ENCODE data around the gene COL1A2.

The COL1A2 gene

GRCh38 chr7:94441138-94441537, 46.4 kb downstream of the COL1A2 start:
- no peaks in the 10 kb centered on the region for H3K36me3 ChIP-seq
- peaks cover 7% of the 10 kb centered on the region for H3K27me3 ChIP-seq
- DNase-seq = no peak
- TF ChIP-seq CTCF (IDR thresholded peaks at IDR 0.05; ENCODE audit: low read depth, low read length) = no peak
- no peak overlapping the region for H3K4me3 ChIP-seq (ENCODE audit: low read depth, low read length)
- H3K4me1 ChIP-seq = peaks cover 6% of the 10 kb centered on the region
- no peaks in the 10 kb centered on the region for H3K9me3 ChIP-seq

GRCh38 chr7:94442639-94443038, 47.9 kb downstream of the COL1A2 start:
- H3K4me3 ChIP-seq (ENCODE audit: low read depth, low read length) = no peak overlapping the region
- DNase-seq = no peak
- H3K4me1 ChIP-seq = no peaks in the 10 kb centered on the region
- no peaks in the 10 kb centered on the region for H3K36me3 ChIP-seq
- peaks cover 7% of the 10 kb centered on the region for H3K27me3 ChIP-seq
- no peak for TF ChIP-seq CTCF (IDR thresholded peaks at IDR 0.05; ENCODE audit: low read depth, low read length)
- no peaks in the 10 kb centered on the region for H3K9me3 ChIP-seq

GRCh38 chr7:94444813-94445212, 50.1 kb downstream of the COL1A2 start:
- no peaks in the 10 kb centered on the region for H3K4me1 ChIP-seq
- no peak for TF ChIP-seq CTCF (IDR thresholded peaks at IDR 0.05; ENCODE audit: low read depth, low read length)
- H3K36me3 ChIP-seq = no peaks in the 10 kb centered on the region
- peaks cover 7% of the 10 kb centered on the region for H3K27me3 ChIP-seq
- no peaks in the 10 kb centered on the region for H3K9me3 ChIP-seq
- no peak for DNase-seq
- no peak overlapping the region for H3K4me3 ChIP-seq (ENCODE audit: low read depth, low read length)

- TF ChIP-seq CTCF (IDR thresholded peaks at IDR 0.05; ENCODE audit: low read depth, low read length) = no peak
- Histone ChIP-seq H3K9me3 (no peaks in the 10 kb centered on the region), H3K4me3 (ENCODE audit: low read depth, low read length) (no peak overlapping the region), H3K36me3 (no peaks in the 10 kb centered on the region), H3K27me3 (peaks cover 7% of the 10 kb centered on the region), H3K4me1 (no peaks in the 10 kb centered on the region)
- DNase-seq = no peak
Observed at GRCh38 chr7:94445696-94446194, 51.0 kb downstream of the COL1A2 start.

- Histone ChIP-seq H3K36me3 (no peaks in the 10 kb centered on the region), H3K4me3 (ENCODE audit: low read depth, low read length) (no peak overlapping the region), H3K4me1 (no peaks in the 10 kb centered on the region), H3K27me3 (peaks cover 7% of the 10 kb centered on the region), H3K9me3 (no peaks in the 10 kb centered on the region)
- no peak for DNase-seq
- no peak for TF ChIP-seq CTCF (IDR thresholded peaks at IDR 0.05; ENCODE audit: low read depth, low read length)
Observed at GRCh38 chr7:94446308-94446707, 51.6 kb downstream of the COL1A2 start.

- TF ChIP-seq CTCF (IDR thresholded peaks at IDR 0.05; ENCODE audit: low read depth, low read length) = peak; percentile 64
- no peak overlapping the region for H3K4me3 ChIP-seq (ENCODE audit: low read depth, low read length)
- peaks cover 3% of the 10 kb centered on the region; the same call in 1 of the 2 replicates for H3K27me3 ChIP-seq
- DNase-seq = no peak
- H3K36me3 ChIP-seq = no peaks in the 10 kb centered on the region
- H3K9me3 ChIP-seq = no peaks in the 10 kb centered on the region
- no peaks in the 10 kb centered on the region for H3K4me1 ChIP-seq
Observed at GRCh38 chr7:94449151-94449725, 54.5 kb downstream of the COL1A2 start.

Data from BE2C (cell line).